Measurements from ENCODE around the gene PPP1R3D. TPM values are rescaled to one million over a fixed set of nuclear protein-coding genes. Genes with fewer than 3 reads are reported as not detected.
"Not testable (repeated sequence)": the region's sequence is repeated elsewhere in the genome, so short reads cannot be mapped to it uniquely, and the experiment has no call there.

The PPP1R3D gene
- total RNA-seq, 1 experiment from 2014 or later: 3.1 TPM

- H2AK5ac ChIP-seq (ENCODE audit: insufficient read length, low read length): no peak overlapping the region
- H3K18ac ChIP-seq (ENCODE audit: insufficient read length, low read depth, low read length): no peak overlapping the region
- H3K4me1 ChIP-seq (ENCODE audit: insufficient read depth, low read length): no peaks in the 10 kb centered on the region
- H2BK5ac ChIP-seq (ENCODE audit: insufficient read length, low read length): no peak overlapping the region
- no peaks in the 10 kb centered on the region for H4K20me1 ChIP-seq (ENCODE audit: control insufficient read depth, insufficient read depth, insufficient read length)
- no peaks in the 10 kb centered on the region for H3K9me3 ChIP-seq (ENCODE audit: control insufficient read depth, low read depth, low read length)
- Mint-ChIP-seq H3K4me1 (no peaks in the 10 kb centered on the region), H3K9me3 (peaks cover 0 to 8% of the 10 kb centered on the region in 2 experiments; a peak in 2 of 5 replicates), H3K36me3 (ENCODE audit: insufficient read depth in 1 of 3, low read depth in 3 of 3) (no peaks in the 10 kb centered on the region), H3K27me3 (ENCODE audit: low read depth) (peaks cover 28% of the 10 kb centered on the region), H3K4me3 (no peak overlapping the region), H3K27ac (no peak overlapping the region)
- H2AFZ ChIP-seq (ENCODE audit: low read length): no peak overlapping the region
- no peak overlapping the region for H2BK20ac ChIP-seq (ENCODE audit: low read depth, low read length, poor library complexity, severe bottlenecking)
- H3K56ac ChIP-seq (ENCODE audit: insufficient read length, low read depth, low read length): no peak overlapping the region
- H4K8ac ChIP-seq (replicated peaks; ENCODE audit: insufficient read length, low read depth, low read length): no peak overlapping the region
- no peak for DNase-seq
- no peak overlapping the region for H4K5ac ChIP-seq (ENCODE audit: insufficient read length, low read depth, low read length)
- no peak overlapping the region for H3T11ph ChIP-seq (ENCODE audit: low read length)
- no peak overlapping the region for H3K27ac ChIP-seq (ENCODE audit: insufficient read length, low read depth, low read length)
- H3K4me2 ChIP-seq (ENCODE audit: insufficient read depth, insufficient read length, low read length): no peak overlapping the region
- no peak overlapping the region for H3K9ac ChIP-seq (ENCODE audit: extremely low read depth, insufficient read length, low read length)
- H3K79me1 ChIP-seq (ENCODE audit: insufficient read depth, low read depth, low read length, poor library complexity, severe bottlenecking): no peaks in the 10 kb centered on the region
- H3K27me3 ChIP-seq (ENCODE audit: insufficient read depth, low read length): no peaks in the 10 kb centered on the region
- H2BK120ac ChIP-seq (ENCODE audit: low read depth, low read length, poor library complexity, severe bottlenecking): no peak overlapping the region
- H3K14ac ChIP-seq (ENCODE audit: insufficient read depth, low read length): no peak overlapping the region
- H4K91ac ChIP-seq (ENCODE audit: insufficient read length, low read depth, low read length): no peak overlapping the region
- H3K79me2 ChIP-seq (ENCODE audit: insufficient read depth, low read length): no peaks in the 10 kb centered on the region
- WGBS (ENCODE audit: extremely low coverage, insufficient read length, low lambda C conversion rate): no CpG with 5 or more reads among the region's 1 CpG
- H2BK12ac ChIP-seq (ENCODE audit: insufficient read length, low read depth, low read length): no peak overlapping the region
- no peak for TF ChIP-seq CTCF (conservative IDR thresholded peaks at IDR 0.05)
- H2BK15ac ChIP-seq (ENCODE audit: low read depth, low read length): no peak overlapping the region
- no peak overlapping the region for H3K23ac ChIP-seq (ENCODE audit: insufficient read length, low read depth, low read length)
- no peak overlapping the region for H3K4ac ChIP-seq (ENCODE audit: low read depth, low read length)
- H3K23me2 ChIP-seq (ENCODE audit: insufficient read length, low read depth, low read length, poor library complexity, severe bottlenecking): no peaks in the 10 kb centered on the region
These were observed 48.5 kb downstream of the PPP1R3D start for GRCh38 chr20:59891581-59891980.

GRCh38 chr20:59890035-59890434 lies 50.1 kb downstream of the PPP1R3D start:
- not testable (repeated sequence) for H4K8ac ChIP-seq (replicated peaks; ENCODE audit: insufficient read length, low read depth, low read length); H3K4ac ChIP-seq (ENCODE audit: low read depth, low read length); H3K79me2 ChIP-seq (ENCODE audit: insufficient read depth, low read length); H3K4me2 ChIP-seq (ENCODE audit: insufficient read depth, insufficient read length, low read length); H2BK15ac ChIP-seq (ENCODE audit: low read depth, low read length); H3K79me1 ChIP-seq (ENCODE audit: insufficient read depth, low read depth, low read length, poor library complexity, severe bottlenecking); H2BK5ac ChIP-seq (ENCODE audit: insufficient read length, low read length); H2AK5ac ChIP-seq (ENCODE audit: insufficient read length, low read length); H2BK12ac ChIP-seq (ENCODE audit: insufficient read length, low read depth, low read length); H4K91ac ChIP-seq (ENCODE audit: insufficient read length, low read depth, low read length); H3K36me3 Mint-ChIP-seq (ENCODE audit: insufficient read depth in 1 of 3, low read depth in 3 of 3); H3K56ac ChIP-seq (ENCODE audit: insufficient read length, low read depth, low read length); H4K5ac ChIP-seq (ENCODE audit: insufficient read length, low read depth, low read length); H2BK120ac ChIP-seq (ENCODE audit: low read depth, low read length, poor library complexity, severe bottlenecking); H3K14ac ChIP-seq (ENCODE audit: insufficient read depth, low read length); H3K4me1 Mint-ChIP-seq; H3K9me3 Mint-ChIP-seq; H2AFZ ChIP-seq (ENCODE audit: low read length); H4K20me1 ChIP-seq (ENCODE audit: control insufficient read depth, insufficient read depth, insufficient read length); H3K9ac ChIP-seq (ENCODE audit: extremely low read depth, insufficient read length, low read length); H2BK20ac ChIP-seq (ENCODE audit: low read depth, low read length, poor library complexity, severe bottlenecking); H3K4me3 Mint-ChIP-seq; H3K27ac ChIP-seq (ENCODE audit: insufficient read length, low read depth, low read length); H3K4me1 ChIP-seq (ENCODE audit: insufficient read depth, low read length); H3K23ac ChIP-seq (ENCODE audit: insufficient read length, low read depth, low read length); H3T11ph ChIP-seq (ENCODE audit: low read length); H3K23me2 ChIP-seq (ENCODE audit: insufficient read length, low read depth, low read length, poor library complexity, severe bottlenecking); H3K9me3 ChIP-seq (ENCODE audit: control insufficient read depth, low read depth, low read length); H3K18ac ChIP-seq (ENCODE audit: insufficient read length, low read depth, low read length); H3K27ac Mint-ChIP-seq; DNase-seq; H3K27me3 ChIP-seq (ENCODE audit: insufficient read depth, low read length)
- peaks cover 23% of the 10 kb centered on the region for H3K27me3 Mint-ChIP-seq (ENCODE audit: low read depth)
- no CpG with 5 or more reads among the region's 2 CpGs for WGBS (ENCODE audit: extremely low coverage, insufficient read length, low lambda C conversion rate)

All from H9 (cell line).